Stimulated activated CD4-positive, alpha-beta T cell treated with anti-CD3 and anti-CD28 coated beads, Interleukin-2, amount 100 ng/mL, for 24 hours (primary cell): ENCODE data around the gene RBMS3.
"Not testable (repeated sequence)": the region's sequence is repeated elsewhere in the genome, so short reads cannot be mapped to it uniquely, and the experiment has no call there.

Experiments used
- DNase-seq, 2 donors: peaks; one replicate each; pipeline ENCODE4 v3.0.0-alpha.2; 2020

Gene RBMS3

DNA sequence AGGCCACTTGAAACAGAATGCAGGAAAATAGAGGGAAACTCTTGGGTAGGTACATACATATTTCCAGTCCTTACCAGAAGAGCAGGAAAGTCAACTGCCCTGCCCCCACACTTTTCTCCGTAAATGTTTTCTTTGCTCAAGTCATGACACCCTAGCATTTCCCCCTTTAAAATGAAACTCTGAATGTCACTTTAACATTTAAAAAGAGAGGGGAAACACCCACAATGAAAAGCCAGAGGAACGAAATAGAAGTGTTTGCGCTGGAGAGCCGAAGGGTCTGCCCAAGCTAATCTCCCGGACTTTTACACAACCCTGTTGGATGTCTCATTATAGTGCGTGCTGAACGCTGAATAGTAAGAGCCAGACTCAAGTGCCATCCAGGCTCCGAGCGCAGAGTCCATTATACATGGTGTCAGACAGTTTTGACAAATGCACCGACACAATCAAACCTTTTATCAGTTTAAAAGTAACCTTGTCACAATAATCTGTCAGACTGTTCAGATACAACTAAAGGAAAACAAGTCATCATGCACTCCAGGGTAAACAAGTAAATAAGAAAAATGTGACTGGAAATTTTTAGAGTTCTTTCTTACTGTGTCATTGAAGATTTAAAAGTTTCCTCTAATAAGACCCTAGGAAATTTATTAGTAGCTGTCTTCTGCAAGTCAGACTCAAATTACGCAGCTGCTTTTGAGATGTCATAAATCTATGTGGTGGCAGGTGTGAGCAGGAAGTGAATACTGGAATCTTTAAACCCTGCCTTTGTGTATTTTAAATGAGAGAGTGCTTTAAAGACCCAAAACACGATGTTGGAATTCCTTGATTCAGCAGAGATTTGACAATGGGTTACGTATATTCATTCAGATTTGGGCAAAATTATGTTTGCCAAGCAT, 159.8 kb downstream of the RBMS3 start:
- no peak for DNase-seq

DNA sequence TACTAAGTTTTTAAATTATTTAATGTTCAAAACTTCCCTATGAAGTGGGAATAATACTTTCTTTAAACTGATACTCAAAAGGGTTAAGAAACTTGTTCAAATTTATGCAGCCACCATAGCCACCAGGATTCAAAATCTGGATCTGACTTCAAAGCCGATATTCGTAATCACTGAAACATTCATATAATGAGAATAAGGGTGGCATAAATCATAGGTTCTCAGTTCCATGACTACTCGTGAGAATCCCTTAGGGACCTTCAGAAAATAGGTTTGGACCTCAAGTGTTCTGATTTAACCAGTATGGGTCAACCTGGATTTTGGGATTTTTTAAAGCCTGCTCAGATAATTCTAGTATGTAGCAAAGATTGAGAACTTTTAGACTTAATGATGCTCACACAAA, 160.6 kb downstream of the RBMS3 start:
- DNase-seq, result no peak

DNA sequence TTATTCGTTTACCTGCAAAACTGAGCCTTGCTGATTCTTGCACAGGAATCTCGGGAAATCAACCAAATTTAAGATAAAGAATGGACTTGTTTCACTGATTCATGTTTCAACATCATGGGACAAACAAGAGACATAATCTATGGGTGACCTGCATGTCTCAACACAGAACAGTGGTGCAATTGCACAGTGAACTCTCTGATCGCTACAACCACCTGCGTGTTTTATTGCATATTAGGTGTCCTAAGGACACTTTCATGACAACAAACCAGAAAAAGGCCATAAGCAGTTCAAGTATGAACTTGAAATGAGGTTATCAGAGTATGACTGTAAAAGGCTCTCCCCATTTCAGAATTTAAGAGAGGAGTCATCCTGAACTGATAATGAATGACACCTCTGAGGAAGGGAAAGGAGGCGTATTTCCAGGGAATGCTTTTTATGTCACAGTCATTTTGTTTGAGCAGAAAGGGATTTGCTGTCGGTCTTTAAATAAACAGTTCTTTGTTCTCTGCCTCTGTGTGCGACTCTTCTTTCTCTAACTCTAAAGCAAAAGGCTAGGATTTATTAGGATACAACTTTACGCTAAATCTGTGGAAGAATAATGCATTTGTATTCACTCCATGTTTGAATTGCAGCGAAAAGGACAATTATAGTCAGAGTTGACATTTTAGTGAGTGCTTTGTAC, 167.2 kb downstream of the RBMS3 start:
- no peak for DNase-seq

- DNase-seq, result no peak
Measured at GRCh38 chr3:29451920-29452319, 171.0 kb downstream of the RBMS3 start.

DNA sequence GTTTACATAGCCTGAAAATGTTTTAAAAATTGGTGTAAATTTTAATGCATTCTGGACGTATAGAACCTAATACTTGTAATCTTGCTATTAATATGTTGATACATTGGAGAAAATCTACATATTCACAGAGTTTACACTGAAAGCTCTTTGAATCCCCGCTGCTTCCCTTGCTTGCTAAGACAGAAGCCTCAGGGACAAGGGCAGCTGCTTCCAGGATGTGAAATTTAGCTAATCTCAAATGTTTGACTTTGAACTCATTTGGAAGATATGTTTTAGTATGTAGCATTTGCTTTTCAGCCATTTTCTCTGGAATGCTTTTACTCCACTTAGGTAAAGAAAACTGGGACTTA, 172.0 kb downstream of the RBMS3 start:
- no peak for DNase-seq

GRCh38 chr3:29453284-29454001, 172.6 kb downstream of the RBMS3 start:
- DNase-seq, result no peak

GRCh38 chr3:29454161-29454611, 173.3 kb downstream of the RBMS3 start:
- no peak for DNase-seq

- DNase-seq, result no peak
Measured at GRCh38 chr3:29456901-29457300, 176.0 kb downstream of the RBMS3 start.

GRCh38 chr3:29463304-29463703, 182.4 kb downstream of the RBMS3 start:
- DNase-seq, result no peak

DNA sequence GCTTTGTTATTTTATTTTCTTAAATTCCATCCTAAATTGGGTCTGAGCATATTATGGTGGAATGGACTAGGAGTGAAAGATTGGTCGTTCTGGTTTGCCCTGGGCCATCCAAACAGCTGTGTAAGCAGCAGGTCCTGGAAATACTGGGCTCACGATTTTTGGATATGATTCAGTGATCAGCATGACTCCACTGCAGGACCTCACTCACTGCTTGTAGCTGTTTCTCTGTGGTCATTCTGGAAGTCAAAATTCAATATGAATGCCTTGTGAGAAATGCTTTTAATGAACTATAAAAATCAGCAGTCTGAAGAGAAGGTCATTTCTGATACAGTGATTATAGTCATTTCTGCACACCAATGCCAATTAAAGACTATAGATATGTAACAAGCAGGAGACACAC, 185.0 kb downstream of the RBMS3 start:
- DNase-seq, result no peak

GRCh38 chr3:29466442-29466841, 185.6 kb downstream of the RBMS3 start:
- DNase-seq, result no peak

GRCh38 chr3:29468187-29468586, 187.3 kb downstream of the RBMS3 start:
- DNase-seq, result no peak

GRCh38 chr3:29473481-29474170, 192.8 kb downstream of the RBMS3 start:
- DNase-seq, result not testable (repeated sequence)

- no peak for DNase-seq
Measured at GRCh38 chr3:29475305-29475840, 194.5 kb downstream of the RBMS3 start.

- no peak for DNase-seq
Measured at GRCh38 chr3:29475854-29476253, 195.0 kb downstream of the RBMS3 start.

- DNase-seq, result no peak
Measured at GRCh38 chr3:29478611-29479010, 197.7 kb downstream of the RBMS3 start.

DNA sequence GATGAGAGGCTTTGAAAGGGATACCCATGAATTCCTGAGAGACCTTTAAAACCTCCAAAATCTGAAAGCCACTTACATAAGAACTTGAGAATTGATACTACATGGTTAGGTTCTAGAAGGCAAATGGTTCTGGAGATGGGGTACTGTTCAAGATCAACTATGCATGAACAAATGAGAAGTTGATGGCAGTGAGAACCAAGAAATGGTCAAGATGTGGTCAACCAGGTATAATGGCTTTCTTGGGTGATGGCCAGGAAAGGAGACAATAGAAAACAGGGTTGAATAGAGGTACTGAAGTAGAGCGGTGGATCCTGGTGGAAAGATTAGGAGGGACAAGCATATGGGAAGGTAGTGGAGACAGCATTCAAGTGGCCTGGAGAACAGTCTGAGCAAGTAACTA, 200.4 kb downstream of the RBMS3 start:
- no peak for DNase-seq

DNA sequence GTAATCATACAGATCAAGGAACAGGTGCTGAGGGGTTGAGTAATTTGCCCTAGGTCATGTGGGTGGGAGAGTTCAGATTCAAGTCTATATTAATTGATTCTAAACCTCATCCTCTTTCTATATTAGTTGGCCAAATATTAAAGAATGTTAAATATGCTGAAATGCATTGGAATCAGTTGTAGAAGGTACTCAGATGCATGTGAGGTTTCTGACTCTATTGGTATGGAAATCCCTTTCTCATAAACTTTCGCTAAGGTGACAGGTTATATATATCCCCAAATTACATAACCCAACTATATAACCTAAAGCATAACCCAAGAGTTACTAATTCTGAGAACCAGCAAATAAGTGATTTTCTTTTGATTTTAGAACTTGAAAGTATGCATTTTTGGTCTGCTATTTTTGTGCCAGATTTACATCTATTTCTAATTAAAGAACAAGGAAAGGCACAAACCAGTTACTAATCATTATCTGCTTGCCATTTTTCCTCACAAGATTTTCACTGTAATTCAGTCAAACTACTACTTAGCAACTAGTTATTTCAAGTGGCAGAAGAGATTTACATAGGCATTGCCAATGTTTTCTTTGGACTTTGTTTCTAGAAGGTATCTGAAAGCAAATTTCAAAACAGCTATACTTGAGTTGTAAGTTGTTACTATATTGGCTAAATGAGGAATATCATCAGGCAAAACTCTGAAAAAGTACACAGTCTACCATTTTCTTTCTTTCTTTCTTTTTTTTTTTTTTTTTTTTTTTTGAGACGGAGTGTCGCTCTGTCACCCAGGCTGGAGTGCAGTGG, 201.3 kb downstream of the RBMS3 start:
- DNase-seq, result no peak

GRCh38 chr3:29484633-29485032, 203.8 kb downstream of the RBMS3 start:
- no peak for DNase-seq

DNA sequence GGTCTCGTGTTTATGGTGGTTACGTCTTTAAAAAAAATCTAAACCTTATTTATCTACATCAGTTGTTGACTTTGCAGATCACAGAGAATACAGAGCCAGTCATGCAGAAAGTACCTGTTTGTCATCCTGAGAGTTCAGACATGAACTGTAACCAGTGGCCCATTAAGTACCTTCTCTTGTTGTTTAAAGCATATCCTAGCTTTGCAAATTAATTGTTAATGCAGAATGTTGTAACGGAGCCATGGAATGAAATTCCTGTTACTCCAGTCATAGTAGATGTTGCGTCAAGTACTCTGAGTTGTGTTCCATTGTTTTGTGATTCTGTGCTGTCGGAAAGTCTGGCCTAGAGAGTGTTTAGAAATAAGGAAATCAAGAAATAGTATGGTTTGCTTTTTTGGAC, 205.2 kb downstream of the RBMS3 start:
- DNase-seq, result no peak

DNA sequence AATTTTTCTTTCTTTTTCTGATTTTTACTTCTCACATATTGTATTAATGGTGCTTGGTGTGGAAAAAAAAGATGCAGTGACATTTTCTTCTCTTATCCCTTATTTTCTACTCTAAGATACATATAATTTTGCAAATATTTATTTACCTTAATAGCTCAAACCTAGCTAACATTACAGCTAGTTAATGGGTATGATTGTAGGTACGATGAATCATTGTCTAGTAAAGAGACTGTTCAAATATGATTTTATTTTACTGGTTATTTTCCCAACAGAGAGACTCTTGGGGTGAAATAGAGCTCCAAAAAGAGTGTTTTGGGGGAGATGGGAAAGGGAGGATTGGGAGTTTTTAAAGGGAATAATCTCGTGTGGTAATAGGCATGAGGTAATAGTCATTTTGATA, 206.0 kb downstream of the RBMS3 start:
- DNase-seq, result no peak

- DNase-seq, result no peak
Measured at GRCh38 chr3:29488922-29489321, 208.1 kb downstream of the RBMS3 start.
